LoVo (cell line): ENCODE results near the gene NDUFS1.
"Not testable (repeated sequence)": the region's sequence is repeated elsewhere in the genome, so short reads cannot be mapped to it uniquely, and the experiment has no call there.

Source experiments
- DNase-seq: peaks from one replicate; pipeline ENCODE4 v3.0.0-alpha.2; 2016; ENCODE audit warnings: low spot score

Gene NDUFS1

DNA sequence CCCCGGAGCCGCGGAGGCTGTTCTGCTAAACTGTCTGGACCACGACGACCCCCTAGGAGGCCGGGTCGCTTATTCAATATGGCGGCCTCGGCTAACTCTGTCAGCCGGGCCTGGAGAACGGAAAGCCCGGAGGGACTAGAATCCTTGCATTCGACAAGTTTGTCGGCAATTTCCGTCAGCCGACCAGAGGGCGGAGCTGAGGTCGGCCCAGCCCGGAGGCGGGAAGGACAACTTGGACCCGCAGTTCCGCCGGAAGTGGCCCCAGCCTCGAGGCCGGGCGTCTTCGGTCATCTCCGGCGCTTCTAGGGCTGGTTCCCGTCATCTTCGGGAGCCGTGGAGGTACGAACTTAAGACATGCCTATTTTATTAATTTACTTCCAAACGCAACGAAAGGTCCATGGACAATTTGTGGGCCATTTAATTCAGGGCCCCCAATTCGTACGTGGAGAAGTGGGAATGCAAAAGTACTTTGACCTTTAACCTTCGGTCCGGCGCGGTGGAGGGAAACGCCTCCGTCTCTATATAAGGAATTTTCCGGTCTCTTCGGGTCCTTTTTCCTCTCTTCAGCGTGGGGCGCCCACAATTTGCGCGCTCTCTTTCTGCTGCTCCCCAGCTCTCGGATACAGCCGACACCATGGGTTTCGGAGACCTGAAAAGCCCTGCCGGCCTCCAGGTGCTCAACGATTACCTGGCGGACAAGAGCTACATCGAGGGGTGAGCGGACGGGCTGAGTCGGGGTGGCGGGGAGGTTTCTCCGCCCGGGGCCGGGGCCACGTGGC, at the start of gene NDUFS1, which contains the start of gene EEF1B2:
TSS of gene NDUFS1 (minus strand) at position 99 of the 779 bp plus-strand sequence. CDS start 5,766 bp downstream, outside the sequence.
TSS of gene EEF1B2 (plus strand) at position 550 of the 779 bp plus-strand sequence. CDS start at position 635, 85 bp downstream.
- DNase-seq, result peak; percentile 96

- no peak for DNase-seq
Observed at GRCh38 chr2:206208900-206209299, 49.7 kb upstream of the NDUFS1 start.

GRCh38 chr2:206207316-206207715, 48.1 kb upstream of the NDUFS1 start:
- DNase-seq, result not testable (repeated sequence)

- DNase-seq, result no peak
Observed at GRCh38 chr2:206204710-206205109, 45.5 kb upstream of the NDUFS1 start.

- no peak for DNase-seq
Observed at GRCh38 chr2:206203331-206203730, 44.1 kb upstream of the NDUFS1 start.

- DNase-seq, result no peak
Observed at GRCh38 chr2:206202446-206202845, 43.2 kb upstream of the NDUFS1 start.

DNA sequence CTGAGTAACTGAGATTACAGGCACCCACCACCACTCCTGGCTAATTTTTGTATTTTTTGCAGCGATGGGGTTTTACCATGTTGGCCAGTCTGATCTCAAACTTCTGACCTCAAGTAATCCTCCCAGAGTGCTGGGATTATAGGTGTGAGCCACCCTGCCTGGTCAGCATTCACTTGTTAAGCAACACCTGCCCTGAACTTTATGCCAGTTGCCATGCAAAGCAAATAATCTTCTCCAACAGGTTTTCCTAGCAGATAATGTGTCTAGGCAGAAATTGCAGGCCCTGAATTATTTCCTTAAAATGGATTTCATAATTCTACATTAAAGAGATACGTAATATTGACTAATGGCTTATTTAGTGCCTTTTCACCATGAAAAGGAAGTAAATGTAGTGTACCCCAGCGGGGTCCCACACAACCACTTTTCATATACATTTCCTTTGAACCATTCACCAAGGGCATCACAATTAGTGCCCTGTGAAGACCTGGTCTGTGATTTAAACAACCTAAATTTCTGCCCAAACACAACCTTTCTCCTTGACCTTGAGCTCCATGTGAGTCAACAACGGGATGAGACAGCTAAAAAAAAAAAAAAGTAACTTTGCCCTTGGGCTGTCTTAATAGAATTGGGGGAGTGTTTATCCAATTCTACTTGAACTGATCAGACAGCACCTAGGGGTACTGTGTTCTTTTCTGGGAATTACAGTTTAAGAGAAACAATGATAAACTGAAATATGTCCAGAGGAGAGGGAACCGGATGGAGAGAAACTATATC, 42.0 kb upstream of the NDUFS1 start:
- DNase-seq, result no peak

DNA sequence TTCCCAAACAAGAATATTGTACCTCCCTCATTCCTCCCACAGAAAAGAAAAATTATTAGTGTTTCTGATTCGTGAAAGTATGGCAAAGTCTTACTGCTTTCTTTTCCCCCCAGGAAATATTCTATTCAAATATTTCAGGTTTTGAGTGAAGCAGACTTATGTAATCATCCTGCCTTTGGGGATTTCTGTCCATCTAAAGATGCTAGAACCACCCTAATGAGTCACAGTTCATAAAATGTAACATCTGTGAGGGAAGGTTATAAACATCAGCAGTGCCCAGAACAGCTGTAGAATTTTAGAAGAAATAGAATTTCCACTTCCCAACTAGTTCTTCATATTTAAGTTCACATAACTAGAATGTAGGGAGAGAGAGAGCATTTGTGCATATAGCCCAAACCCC, 39.4 kb upstream of the NDUFS1 start:
- DNase-seq, result no peak

GRCh38 chr2:206193671-206194357, 34.6 kb upstream of the NDUFS1 start:
- no peak for DNase-seq

GRCh38 chr2:206192157-206192556, 32.9 kb upstream of the NDUFS1 start:
- DNase-seq, result no peak

DNA sequence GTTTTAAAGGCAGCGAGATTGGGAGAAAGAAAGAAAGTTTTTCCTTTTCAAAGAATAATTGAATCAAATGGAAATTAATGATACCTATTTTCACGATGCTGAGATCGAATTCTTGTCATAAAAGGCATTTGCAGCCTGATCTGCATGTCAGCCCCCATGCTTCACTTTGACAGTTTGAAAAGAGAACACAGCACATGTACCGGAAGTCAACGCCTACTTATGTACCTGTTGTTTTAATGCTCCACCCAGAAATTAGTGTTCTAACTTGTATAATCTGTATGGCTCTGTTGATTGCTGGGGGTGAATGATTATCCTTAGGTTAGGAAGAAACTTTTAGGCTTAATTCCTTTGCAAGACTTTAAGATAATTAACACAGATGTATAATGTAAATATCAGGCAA, 31.4 kb upstream of the NDUFS1 start:
- no peak for DNase-seq

DNA sequence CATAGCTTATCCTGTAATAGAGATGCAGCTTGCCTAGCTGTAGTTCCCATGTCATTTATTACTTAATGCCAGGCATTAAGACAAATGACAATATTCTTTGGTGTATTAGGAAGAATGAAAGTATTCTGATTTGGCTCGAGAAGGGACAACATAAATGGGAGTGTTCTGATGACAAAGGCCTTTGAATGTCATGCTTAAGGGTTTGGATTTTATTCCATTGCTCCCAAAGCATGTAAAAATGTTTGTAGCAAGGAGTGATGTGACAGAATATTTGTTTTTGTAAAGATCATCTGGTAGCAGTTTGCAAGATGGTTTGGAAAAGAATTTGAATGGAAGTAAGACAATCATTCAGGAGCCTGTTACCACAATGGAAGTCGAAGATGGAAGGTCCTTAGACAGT, 30.9 kb upstream of the NDUFS1 start:
- no peak for DNase-seq

DNA sequence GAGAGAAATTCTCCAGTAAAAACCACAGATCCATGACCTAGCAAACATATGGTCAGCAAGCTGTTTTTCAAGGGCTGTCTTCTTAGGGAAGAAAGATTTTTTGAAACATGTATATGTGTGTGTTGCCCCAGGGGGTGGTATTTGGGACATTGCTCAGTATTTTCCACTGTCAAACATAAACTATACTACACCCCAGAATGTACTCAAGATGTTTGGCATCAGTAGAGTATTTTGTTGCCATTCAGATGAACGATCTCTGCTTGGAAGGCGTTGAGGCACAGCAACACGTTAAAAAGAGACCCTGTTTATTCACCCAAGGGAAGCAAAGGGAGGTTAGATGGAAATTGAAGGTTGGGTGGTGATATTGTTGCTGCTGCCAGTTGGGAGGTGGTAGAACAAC, 30.4 kb upstream of the NDUFS1 start:
- DNase-seq, result no peak

DNA sequence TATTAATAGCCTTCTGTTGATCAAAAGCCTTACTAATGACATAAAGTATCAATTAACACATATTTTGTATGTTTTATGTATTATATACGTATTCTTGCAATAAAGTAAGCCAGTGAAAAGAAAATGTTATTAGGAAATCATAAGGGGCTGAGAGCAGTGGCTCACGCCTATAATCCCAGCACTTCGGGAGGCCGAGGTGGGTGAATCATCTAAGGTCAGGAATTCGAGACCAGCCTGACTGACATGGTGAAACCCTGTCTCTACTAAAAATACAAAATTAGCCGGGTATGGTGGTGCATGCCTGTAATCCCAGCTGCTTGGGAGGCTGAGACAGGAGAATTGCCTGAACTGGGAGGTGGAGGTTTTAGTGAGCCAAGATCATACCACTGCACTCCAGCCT, 22.3 kb upstream of the NDUFS1 start:
- not testable (repeated sequence) for DNase-seq

DNA sequence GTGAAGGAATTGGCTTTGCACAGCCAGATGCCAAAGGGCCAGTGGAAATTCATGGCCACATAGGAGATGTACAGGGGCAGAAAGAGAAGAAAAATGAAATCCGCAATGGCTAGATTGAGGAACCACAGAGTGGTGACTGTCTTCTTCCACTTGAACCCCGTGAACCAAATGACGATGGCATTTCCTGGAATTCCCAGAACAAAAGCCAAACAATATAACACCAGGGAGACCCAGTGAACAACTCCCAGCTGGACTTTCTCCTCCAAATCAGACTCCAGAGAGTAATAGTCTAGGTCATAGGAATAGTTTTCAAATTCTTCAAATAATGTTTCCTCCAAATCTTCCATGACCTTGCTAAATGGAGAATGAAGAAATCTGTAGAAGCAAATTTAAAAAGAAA, 17.7 kb upstream of the NDUFS1 start:
- DNase-seq, result no peak

DNA sequence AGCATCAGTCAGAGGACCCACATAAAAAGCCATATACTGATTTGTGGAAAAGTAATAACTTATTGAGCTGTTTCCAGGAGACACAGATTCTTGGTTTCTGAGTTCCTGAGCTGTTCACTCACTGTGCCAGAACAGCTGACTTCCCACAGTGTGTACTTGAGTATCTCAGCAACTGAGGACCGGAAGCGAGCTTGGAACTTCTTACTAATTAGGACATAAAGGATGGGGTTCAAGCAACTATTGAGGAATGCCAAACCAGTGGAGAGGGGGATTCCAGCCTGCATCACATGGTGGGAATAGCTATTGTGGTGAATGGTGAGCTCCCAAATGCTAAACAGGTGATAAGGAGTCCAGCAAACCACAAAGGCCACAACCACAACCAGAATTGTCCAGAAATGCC, 16.9 kb upstream of the NDUFS1 start:
- DNase-seq, result no peak

DNA sequence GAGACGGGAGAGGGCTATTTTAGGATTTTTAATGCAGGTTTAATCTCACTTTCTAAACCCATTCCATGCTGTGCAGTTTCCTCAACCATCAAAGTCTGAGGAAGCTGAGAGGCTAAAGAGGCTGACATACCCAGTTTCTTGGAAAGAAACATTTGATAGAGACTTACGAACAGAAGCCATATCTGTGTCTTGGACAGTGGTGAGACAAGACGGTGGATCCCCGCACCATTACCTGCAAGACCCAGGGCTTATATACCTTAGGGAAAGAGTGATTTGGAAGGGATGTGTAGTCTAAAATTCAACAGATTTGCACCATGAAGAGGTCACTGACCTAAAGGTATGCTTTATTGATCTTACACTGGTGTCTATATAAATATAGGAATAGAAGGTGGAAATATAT, 13.9 kb upstream of the NDUFS1 start:
- no peak for DNase-seq

GRCh38 chr2:206171624-206172397, 12.6 kb upstream of the NDUFS1 start:
- not testable (repeated sequence) for DNase-seq

- not testable (repeated sequence) for DNase-seq
Observed at GRCh38 chr2:206168230-206168629, 9.0 kb upstream of the NDUFS1 start.

- peak; percentile 36 for DNase-seq
Observed at GRCh38 chr2:206164261-206164862, 5.1 kb upstream of the NDUFS1 start.

DNA sequence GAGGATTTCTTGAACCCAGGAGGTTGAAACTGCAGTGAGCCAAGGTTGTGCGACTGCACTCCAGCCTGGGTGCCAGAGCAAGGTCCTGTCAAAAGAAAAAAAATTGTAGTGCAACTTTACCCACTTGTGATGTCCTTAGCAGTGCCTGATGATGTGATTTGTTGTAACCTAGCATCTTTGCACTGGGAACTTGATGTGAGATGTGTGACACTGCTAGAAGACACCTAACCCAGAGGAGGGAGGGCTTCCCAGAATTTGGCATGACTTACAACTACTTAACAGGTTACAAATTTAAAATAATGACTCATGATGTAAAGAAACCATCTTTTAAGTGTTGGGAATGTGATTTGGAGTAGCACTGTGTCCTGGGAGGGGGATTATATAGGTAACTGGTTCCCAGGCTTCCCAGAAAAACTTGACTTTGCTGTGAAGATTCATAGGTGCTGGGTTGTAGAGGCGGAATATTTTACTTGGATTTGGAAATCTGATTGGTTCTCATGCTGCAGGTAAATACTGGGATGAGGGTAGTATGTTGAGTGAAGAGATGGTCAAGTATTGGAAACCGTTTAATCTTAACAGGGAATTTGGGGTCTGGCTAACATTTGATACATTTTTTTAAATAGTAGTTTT, 4.1 kb upstream of the NDUFS1 start:
- no peak for DNase-seq
